HepG2 (cell line): ENCODE results near the gene ZMYND19. TPM values are rescaled to one million over a fixed set of nuclear protein-coding genes. Genes with fewer than 3 reads are reported as not detected.

Experiments
- ATAC-seq: fragments of 200-7000 bp; cut with Tn5 transposase; 3 replicates; pipeline ENCODE4 v1.9.1; 2020; ENCODE audit warnings: mild to moderate bottlenecking, moderate library complexity
- BruUV-seq: library from RNA; stranded (reverse); fragments of 400-500 nt; replicated peaks from 2 replicates; lab custom pipeline; 2021; lab: Mats Ljungman, UMichigan
- CTCF ChIA-PET: fragments of 300-600 bp; formaldehyde crosslinking; extraction: SDS; loops from one replicate; lab custom pipeline; 2021; ENCODE audit warnings: low total read pairs, inconsistent platforms, low intra/inter-chr PET ratio; lab: Yijun Ruan, JAX
- POLR2A ChIA-PET: fragments of 350-600 bp; sonication (Branson Sonifier 250); formaldehyde crosslinking; loops from one replicate; lab custom pipeline; 2020; ENCODE audit warnings: antibody characterized with exemption, inconsistent platforms; lab: Yijun Ruan, JAX
- DNase-seq: peaks from one replicate; pipeline ENCODE4 v3.0.0-alpha.2; 2015; ENCODE audit warnings: low spot score
- FAIRE-seq: peaks from 3 replicates; lab custom pipeline; 2011; peaks lifted over from hg19 to GRCh38; lab: Jason Lieb, UNC
- H2AFZ ChIP-seq: one replicate; pipeline ENCODE4 v1.6.1; 2011; ENCODE audit warnings: low read length, inconsistent platforms
- H3K27ac ChIP-seq: fragments of 300-600 bp; 3 replicates; pipeline ENCODE4 v1.8.0; 2011; ENCODE audit warnings: mixed run types, mild to moderate bottlenecking, mixed read lengths, low read length, inconsistent platforms; ENCODE audit not compliant: insufficient read depth; ENCODE audit errors: extremely low read length
- H3K27me3 ChIP-seq, 2 experiments: fragments of 200-600 bp in 1 of 2; 2 replicates in 1 of 2; 3 replicates in 1 of 2; pipeline versions ENCODE4 v1.6.0 to v1.8.0; 2011; ENCODE audit warnings: low read length in 2 of 2, mild to moderate bottlenecking in 2 of 2, moderate library complexity in 2 of 2, inconsistent platforms in 1 of 2; ENCODE audit not compliant: insufficient read depth in 2 of 2, control insufficient read depth in 1 of 2
- H3K36me3 ChIP-seq, 2 experiments: fragments of 200-600 bp in 1 of 2; replicated peaks in 1 of 2; 2 replicates in 1 of 2; 3 replicates in 1 of 2; pipeline versions ENCODE4 v1.5.1 to v1.8.0; 2011; ENCODE audit warnings: low read length in 2 of 2, inconsistent platforms in 1 of 2; ENCODE audit not compliant: insufficient read depth in 2 of 2, control insufficient read depth in 1 of 2
- H3K4me1 ChIP-seq: 2 replicates; pipeline ENCODE4 v1.5.1; 2012; ENCODE audit warnings: low read length, inconsistent platforms; ENCODE audit not compliant: insufficient read depth
- H3K4me2 ChIP-seq: 2 replicates; pipeline ENCODE4 v1.6.0; 2011; ENCODE audit warnings: low read depth, low read length, inconsistent platforms
- H3K4me3 ChIP-seq, 3 experiments: fragments of 200-600 bp in 1 of 3; sonication (generic), shearing (Covaris generic) in 1 of 3; replicated peaks in 1 of 3; 2 replicates each; pipeline ENCODE4 v1.5.1; 2011 to 2016; ENCODE audit warnings: low read length in 3 of 3, inconsistent platforms in 2 of 3, low read depth in 2 of 3, mild to moderate bottlenecking in 2 of 3, control low read depth in 1 of 3, mixed read lengths in 1 of 3; ENCODE audit not compliant: insufficient read depth in 1 of 3
- H3K79me2 ChIP-seq: one replicate; pipeline ENCODE4 v1.6.1; 2011; ENCODE audit warnings: low read length, inconsistent platforms; ENCODE audit not compliant: insufficient read depth
- H3K9ac ChIP-seq: 2 replicates; pipeline ENCODE4 v1.6.0; 2011; ENCODE audit warnings: mild to moderate bottlenecking, low read depth, low read length, inconsistent platforms; ENCODE audit not compliant: insufficient read depth
- H3K9me3 ChIP-seq: 2 replicates; pipeline ENCODE4 v1.5.1; 2012; ENCODE audit warnings: mild to moderate bottlenecking, low read length
- H4K20me1 ChIP-seq: 2 replicates; pipeline ENCODE4 v1.6.0; 2011; ENCODE audit warnings: inconsistent platforms, mild to moderate bottlenecking, low read length, moderate library complexity; ENCODE audit not compliant: insufficient read depth
- AGO1 ChIP-seq: fragments of 200-400 bp; formaldehyde crosslinking; IDR thresholded peaks from 2 replicates; pipeline ENCODE4 v1.6.1; 2017; ENCODE audit warnings: mild to moderate bottlenecking, low read depth, low read length, moderate library complexity; ENCODE audit not compliant: poor library complexity, severe bottlenecking
- ARID4A ChIP-seq: sonication (generic); formaldehyde crosslinking; IDR thresholded peaks from 2 replicates; pipeline ENCODE4 v1.5.0; 2020; ENCODE audit warnings: mild to moderate bottlenecking, missing genetic modification reagents, borderline replicate concordance
- ATF5 ChIP-seq: sonication (generic); formaldehyde crosslinking; IDR thresholded peaks from 2 replicates; pipeline ENCODE4 v1.4.0; 2020; ENCODE audit warnings: mild to moderate bottlenecking, low read depth, missing genetic modification reagents
- BATF2 ChIP-seq: sonication (generic); formaldehyde crosslinking; IDR thresholded peaks from 2 replicates; pipeline ENCODE4 v1.8.0; 2022; ENCODE audit warnings: mild to moderate bottlenecking, missing genetic modification reagents, moderate library complexity
- DNMT3B ChIP-seq: conservative IDR thresholded peaks from 2 replicates; pipeline ENCODE4 v1.6.1; 2016; ENCODE audit warnings: missing biosample characterization, control low read depth
- HOXA3 ChIP-seq: sonication (generic); formaldehyde crosslinking; IDR thresholded peaks from 2 replicates; pipeline ENCODE4 v1.5.0; 2020; ENCODE audit warnings: missing genetic modification reagents
- IRF1 ChIP-seq: sonication (generic); formaldehyde crosslinking; IDR thresholded peaks from 2 replicates; pipeline ENCODE4 v1.4.0; 2020; ENCODE audit warnings: low read depth, mild to moderate bottlenecking, missing genetic modification reagents
- NCOA2 ChIP-seq: sonication (generic); formaldehyde crosslinking; IDR thresholded peaks from 2 replicates; pipeline ENCODE4 v1.8.0; 2022; ENCODE audit warnings: inconsistent platforms
- NKX3-1 ChIP-seq: sonication (generic); formaldehyde crosslinking; IDR thresholded peaks from 2 replicates; pipeline ENCODE4 v1.5.0; 2020; ENCODE audit warnings: missing genetic modification reagents
- RELA ChIP-seq: sonication (generic); formaldehyde crosslinking; IDR thresholded peaks from 2 replicates; pipeline ENCODE4 v1.4.0; 2020; ENCODE audit warnings: missing genetic modification reagents
- ZBTB43 ChIP-seq: sonication (generic); formaldehyde crosslinking; conservative IDR thresholded peaks from 2 replicates; pipeline ENCODE4 v1.4.0; 2020; ENCODE audit warnings: missing genetic modification reagents
- ZNF468 ChIP-seq: sonication (generic); formaldehyde crosslinking; IDR thresholded peaks from 2 replicates; pipeline ENCODE4 v1.8.0; 2022; ENCODE audit warnings: mild to moderate bottlenecking, moderate library complexity, missing genetic modification reagents
- ZNF713 ChIP-seq: sonication (generic); formaldehyde crosslinking; IDR thresholded peaks from 2 replicates; pipeline ENCODE4 v1.4.0; 2020; ENCODE audit warnings: mild to moderate bottlenecking, missing genetic modification reagents
- WGBS: methylation state at CpG from one replicate; pipeline ENCODE4 v1.1.6; 2017; ENCODE audit warnings: low lambda C conversion rate; 5-methylcytosine and 5-hydroxymethylcytosine counted together
- in situ Hi-C: cut with HindIII; loops from 2 replicates; pipeline ENCODE4 v1.10.0; 2017; ENCODE audit warnings: low pct_unique_long_range_greater_than_20kb; ENCODE audit not compliant: extremely low pct_ligation_motif_present
- intact Hi-C: fragments of 100-400 bp; cut with micrococcal nuclease; formaldehyde crosslinking; loops from one replicate; pipeline ENCODE4 v1.10.0; 2022; ENCODE audit not compliant: unreplicated experiment
- polyA plus RNA-seq, 8 experiments: library from polyadenylated mRNA; depleted of rRNA in 3 of 8; stranded (reverse) in 7 of 8; unstranded in 1 of 8; fragments of >200 nt; fragmentation: Illumina TruSeq in 4 of 8; extraction: Trizol in 4 of 8; gene quantifications; 2 replicates each; pipeline versions ENCODE4 v1.2.1 to v1.2.3, GENCODE V29; 2011 to 2016; ENCODE audit warnings: low read depth in 4 of 8, missing spikeins in 1 of 8, mixed read lengths in 1 of 8; ENCODE audit not compliant: insufficient read depth in 1 of 8
- total RNA-seq, 5 experiments: library from RNA; depleted of rRNA; stranded (reverse); fragments of >200 nt; fragmentation: Illumina TruSeq; extraction: Trizol; gene quantifications; 2 replicates each; pipeline ENCODE4 v1.2.3, GENCODE V29; 2016; ENCODE audit warnings: low read depth in 1 of 5

ZMYND19 gene
- total and polyA plus RNA-seq, 2 of the 13 experiments (the other 11 are each of a cell fraction or from before 2014, with no cell fraction given): 21.3 to 38.7 TPM

GRCh38 chr9:137579259-137579604 is 11.1 kb downstream of the ZMYND19 start (continued):
- TF ChIP-seq AGO1: peak; percentile 42

GRCh38 chr9:137578518-137579258 is 11.6 kb downstream of the ZMYND19 start, which contains the start of gene DPH7:
TSS of gene DPH7 (minus strand) at chr9:137578925. CDS start at chr9:137578777, 148 bp downstream.
- H3K27me3 ChIP-seq: no peaks in the 10 kb centered on the region
- peaks cover 30% of the 10 kb centered on the region for H3K4me1 ChIP-seq
- peaks cover 24% of the 10 kb centered on the region for H3K79me2 ChIP-seq
- POLR2A ChIA-PET: interaction anchor here (0.7 to 2.1 kb wide), 5 partner anchors 9 to 33 kb away, joined by 3 to 8 read pairs (median 7); partner anchors contain the start of genes MRPL41 and ZMYND19
- peak; percentile 15 for FAIRE-seq
- no peaks in the 10 kb centered on the region for H3K9me3 ChIP-seq
- peak within 1 kb of the TSS; percentile 81 for H3K4me2 ChIP-seq
- ATAC-seq: peak; percentile 95
- no peaks in the 10 kb centered on the region; the same call in 1 of the 2 replicates for H4K20me1 ChIP-seq
- CTCF ChIA-PET: interaction anchor here (1.6 kb wide), 1 partner anchor 19 kb away, joined by 3 read pairs; no protein-coding TSS in a partner anchor
- in situ Hi-C loops: no loop called here
- peak; percentile 84 for DNase-seq
- H2AFZ ChIP-seq: no peak within 1 kb of the TSS
- peak within 1 kb of the TSS; percentile 58 to 98 (median 91) for H3K4me3 ChIP-seq
- BruUV-seq: no TSS peak
- WGBS: no CpG with 5 or more reads among the region's 82 CpGs
- intact Hi-C loops: loop anchor here (1.0 kb wide), 1 partner anchor 27 kb away; the partner anchor contains the start of gene ARRDC1
- H3K36me3 ChIP-seq: peaks cover 19 to 51% of the 10 kb centered on the region in 2 experiments; a peak in 4 of 5 replicates
- peak within 1 kb of the TSS; percentile 86 for H3K27ac ChIP-seq
- H3K9ac ChIP-seq: peak within 1 kb of the TSS; percentile 92
- TF ChIP-seq BATF2 (CRISPR knock-in tag): 0 out of 2 replicates have a peak, but pooled peaks have one; percentile 61
- peak; percentile 98 for TF ChIP-seq ARID4A (CRISPR knock-in tag)
- peak; percentile 71; the same call in 1 of the 2 replicates for TF ChIP-seq ZBTB43
- no peak for TF ChIP-seq ATF5
- TF ChIP-seq HOXA3 (CRISPR knock-in tag): peak; percentile 89
- peak; percentile 63; the same call in 1 of the 2 replicates for TF ChIP-seq NKX3-1
- no peak for TF ChIP-seq DNMT3B
- TF ChIP-seq IRF1 (CRISPR knock-in tag): peak; percentile 82; the same call in 1 of the 2 replicates
- no peak for TF ChIP-seq ZNF713 (CRISPR knock-in tag)
- TF ChIP-seq ZNF468 (CRISPR knock-in tag): no peak
- peak; percentile 33; the same call in 1 of the 2 replicates for TF ChIP-seq NCOA2 (CRISPR knock-in tag)
- peak; percentile 84; the same call in 1 of the 2 replicates for TF ChIP-seq RELA (CRISPR knock-in tag)
